Activated CD4-positive, CD25-positive, alpha-beta regulatory T cell treated with anti-CD3 and anti-CD28 coated beads, Interleukin-2, amount 50 U/mL, for 16 hours (primary cell): ENCODE data around the gene SGCD.
A peak's percentile ranks its signal among the peaks of the same experiment; 100 is the strongest.

ENCODE experiments used
- DNase-seq: peaks from one replicate; pipeline ENCODE4 v3.0.0-alpha.2; 2020; ENCODE audit warnings: low read depth, low spot score

SGCD gene

GRCh38 chr5:156401804-156402203 is 74.8 kb downstream of the SGCD start:
- no peak for DNase-seq

GRCh38 chr5:156402387-156402921 is 75.5 kb downstream of the SGCD start:
- peak; percentile 1 for DNase-seq

- no peak for DNase-seq
Observed at GRCh38 chr5:156405988-156406387, 79.0 kb downstream of the SGCD start.

DNA sequence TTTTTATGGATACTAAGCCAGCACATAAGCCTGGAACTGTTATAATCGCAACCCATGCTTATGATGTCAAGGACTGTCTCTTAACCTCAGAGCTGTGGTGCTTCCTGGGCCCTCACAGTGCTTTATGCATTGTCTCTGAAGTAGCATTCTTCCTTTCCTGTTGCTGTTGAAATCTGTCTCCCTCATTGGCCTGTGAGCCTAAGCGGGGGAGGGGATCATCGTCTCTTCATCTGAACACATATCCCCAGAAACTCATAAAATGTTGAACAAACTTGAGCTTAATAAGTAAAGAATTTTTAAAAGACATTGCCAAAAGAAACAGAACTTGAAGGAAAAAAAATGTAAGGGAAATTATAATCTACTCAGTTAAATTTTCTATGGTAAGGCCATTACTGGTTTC is 80.3 kb downstream of the SGCD start:
- DNase-seq: no peak

DNA sequence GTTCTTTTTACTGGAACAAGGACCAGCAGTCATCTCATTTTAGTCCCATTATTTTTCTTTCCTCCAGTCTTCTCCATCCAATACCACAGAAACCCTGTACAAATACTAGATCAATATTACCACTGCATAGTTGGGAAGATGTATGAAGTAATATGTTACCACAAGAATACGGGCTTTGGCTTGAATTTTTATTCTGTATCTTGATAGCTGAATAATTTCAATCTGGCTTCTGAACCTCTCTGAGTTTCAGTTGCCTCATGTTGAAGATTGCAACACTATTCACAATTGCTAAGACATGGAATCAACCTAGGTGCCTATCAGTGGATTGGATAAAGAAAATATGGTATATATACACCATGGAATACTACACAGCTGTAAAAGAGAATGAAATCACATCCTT is 82.9 kb downstream of the SGCD start:
- DNase-seq: no peak

GRCh38 chr5:156411185-156411613 is 84.2 kb downstream of the SGCD start:
- no peak for DNase-seq

GRCh38 chr5:156411957-156412356 is 85.0 kb downstream of the SGCD start:
- DNase-seq: no peak

GRCh38 chr5:156414391-156414790 is 87.4 kb downstream of the SGCD start:
- DNase-seq: no peak

DNA sequence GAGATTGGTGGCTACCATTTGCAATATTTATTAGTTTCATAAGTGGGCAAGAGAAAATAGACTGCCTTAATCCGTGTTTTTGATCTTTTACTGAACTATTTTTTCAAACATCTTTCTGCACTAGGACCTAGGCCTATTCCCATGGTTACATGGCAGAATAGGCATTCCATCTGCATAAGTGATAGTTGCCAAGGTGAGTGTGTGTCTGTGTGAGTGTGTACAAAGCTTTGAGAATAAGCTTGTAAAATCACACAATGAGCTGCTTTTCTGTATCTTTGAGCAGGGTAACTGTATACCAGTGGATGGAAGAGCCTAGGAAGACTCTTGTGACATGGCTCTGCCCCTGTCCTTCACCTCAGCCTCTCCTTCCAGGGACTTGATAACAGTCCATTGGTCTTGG is 92.7 kb downstream of the SGCD start:
- DNase-seq: no peak

GRCh38 chr5:156420665-156421064 is 93.7 kb downstream of the SGCD start:
- DNase-seq: no peak

DNA sequence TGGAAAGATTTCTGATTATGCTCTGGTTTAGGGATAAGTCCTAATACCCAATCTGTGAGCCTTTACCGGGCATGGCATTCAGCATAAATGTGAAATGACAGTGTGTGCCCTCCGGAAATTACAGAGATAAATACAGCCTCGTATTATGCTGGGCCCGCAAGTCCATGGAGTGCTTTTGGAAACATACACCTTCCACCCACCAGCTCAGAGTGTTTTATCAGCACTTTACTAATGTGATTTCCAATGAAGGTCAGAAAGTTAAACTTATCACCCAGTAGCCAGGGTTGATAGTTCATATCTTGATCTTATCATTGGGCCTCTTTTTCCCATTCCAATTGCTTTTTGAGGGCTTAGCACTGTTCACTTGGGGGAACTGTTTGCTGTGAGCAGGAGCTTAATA is 94.8 kb downstream of the SGCD start:
- DNase-seq: no peak

GRCh38 chr5:156423597-156423996 is 96.6 kb downstream of the SGCD start:
- no peak for DNase-seq

DNA sequence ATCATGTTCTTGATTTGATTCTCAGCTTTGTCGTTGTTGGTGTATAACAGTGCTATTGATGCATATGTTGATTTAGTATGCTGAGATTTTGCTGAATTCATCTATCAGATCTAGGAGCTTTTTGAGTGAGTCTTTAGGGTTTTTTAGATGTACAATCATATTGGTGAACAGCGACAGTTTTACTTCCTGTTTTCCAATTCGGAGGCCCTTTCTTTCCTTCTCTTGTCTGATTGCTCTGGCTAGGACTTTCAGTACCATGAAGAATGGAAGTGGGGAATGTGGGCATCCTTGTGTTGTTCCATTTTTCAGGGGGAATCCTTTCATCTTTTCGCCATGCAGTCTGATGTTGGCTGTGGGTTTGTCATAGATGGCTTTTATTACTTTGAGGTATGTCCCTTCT is 100.4 kb downstream of the SGCD start:
- no peak for DNase-seq

DNA sequence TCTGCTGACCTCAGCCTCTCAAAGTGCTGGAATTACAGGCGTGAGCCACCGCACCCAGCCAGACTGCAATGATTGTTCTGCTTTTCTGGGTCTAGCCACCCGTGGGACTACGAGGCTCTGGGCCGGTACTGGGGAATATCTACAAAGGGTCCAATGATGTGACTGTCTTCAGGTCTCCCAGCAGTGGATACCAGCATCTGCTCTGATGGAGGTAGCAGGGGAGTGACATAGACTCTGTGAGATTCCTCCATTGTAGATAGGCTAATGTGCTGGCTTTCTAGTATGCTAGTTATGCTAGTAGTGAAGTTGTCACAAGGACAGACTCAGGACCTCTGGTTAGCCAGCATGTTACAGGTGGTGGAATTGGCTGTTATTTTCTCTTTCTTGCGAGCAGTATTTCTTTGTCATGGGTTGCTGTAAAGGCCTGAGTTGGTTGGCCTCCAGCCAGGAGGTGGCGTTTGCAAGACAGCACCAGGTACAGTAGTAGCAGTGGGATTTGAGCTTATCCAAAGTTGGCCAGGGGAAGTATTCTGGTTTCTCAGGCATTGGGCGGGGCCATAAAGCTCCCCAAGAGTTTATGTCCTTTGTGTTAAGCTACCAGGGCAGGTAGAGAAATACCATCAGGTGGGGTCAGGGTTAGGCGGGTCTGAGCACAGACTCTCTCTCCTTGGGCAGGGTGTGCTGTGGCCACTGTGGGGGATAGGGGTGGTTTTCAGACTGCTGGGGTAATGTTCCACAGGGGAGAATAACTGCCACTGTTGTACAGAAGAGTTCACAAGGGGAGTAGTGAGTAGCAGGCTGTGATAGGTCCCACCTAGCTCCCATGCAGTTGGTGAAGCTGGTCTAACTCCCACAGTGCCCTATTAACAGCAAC is 105.2 kb downstream of the SGCD start:
- no peak for DNase-seq

GRCh38 chr5:156432830-156433105 is 105.8 kb downstream of the SGCD start:
- no peak for DNase-seq

GRCh38 chr5:156434471-156434870 is 107.5 kb downstream of the SGCD start:
- DNase-seq: no peak

- DNase-seq: no peak
Observed at GRCh38 chr5:156435101-156435500, 108.1 kb downstream of the SGCD start.

GRCh38 chr5:156438076-156438475 is 111.1 kb downstream of the SGCD start:
- no peak for DNase-seq

DNA sequence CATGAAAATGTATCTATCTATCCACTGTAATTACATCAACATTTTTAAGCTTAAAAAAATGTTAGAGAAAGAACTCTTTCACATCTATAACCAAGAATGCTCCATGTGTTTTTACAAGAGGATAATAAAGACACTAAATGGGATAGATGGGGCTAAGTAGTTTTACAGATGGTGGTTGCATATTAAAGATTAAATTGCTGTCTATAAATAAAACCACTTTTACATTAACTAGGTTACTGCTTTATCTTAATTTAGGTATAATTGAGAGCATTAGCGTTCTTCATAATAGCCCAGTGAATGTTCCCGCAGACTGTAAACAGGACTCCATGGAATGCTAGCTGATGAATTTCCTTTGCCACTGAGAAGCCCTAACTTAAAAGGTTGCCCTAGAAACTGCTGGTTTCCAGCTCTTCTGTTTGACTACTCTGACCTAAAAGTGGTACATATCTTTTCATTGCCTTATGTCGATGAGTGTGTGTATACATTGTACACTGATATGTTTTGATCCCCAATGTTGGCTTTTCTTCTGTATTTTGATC is 117.9 kb downstream of the SGCD start:
- DNase-seq: no peak

GRCh38 chr5:156446526-156446925 is 119.6 kb downstream of the SGCD start:
- no peak for DNase-seq

GRCh38 chr5:156450778-156451177 is 123.8 kb downstream of the SGCD start:
- DNase-seq: no peak

DNA sequence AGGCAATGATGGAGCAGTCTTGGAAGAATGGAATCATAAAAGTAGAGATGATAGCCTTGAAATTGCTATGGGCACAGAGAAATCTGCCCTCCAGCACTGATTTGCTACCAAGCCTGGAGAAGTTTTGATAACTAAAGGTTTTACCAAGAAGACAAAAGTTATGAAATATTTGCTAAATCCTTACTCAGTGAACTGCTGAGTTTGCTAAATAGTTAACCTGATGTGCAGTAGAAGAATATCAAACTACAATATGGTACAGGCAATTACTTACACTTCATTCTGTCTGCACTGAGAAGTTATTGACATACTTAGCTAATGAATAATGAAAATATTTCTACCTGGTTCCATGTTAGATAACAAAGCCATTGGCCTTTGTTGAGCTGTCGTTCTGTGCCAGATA is 124.5 kb downstream of the SGCD start:
- DNase-seq: no peak

DNA sequence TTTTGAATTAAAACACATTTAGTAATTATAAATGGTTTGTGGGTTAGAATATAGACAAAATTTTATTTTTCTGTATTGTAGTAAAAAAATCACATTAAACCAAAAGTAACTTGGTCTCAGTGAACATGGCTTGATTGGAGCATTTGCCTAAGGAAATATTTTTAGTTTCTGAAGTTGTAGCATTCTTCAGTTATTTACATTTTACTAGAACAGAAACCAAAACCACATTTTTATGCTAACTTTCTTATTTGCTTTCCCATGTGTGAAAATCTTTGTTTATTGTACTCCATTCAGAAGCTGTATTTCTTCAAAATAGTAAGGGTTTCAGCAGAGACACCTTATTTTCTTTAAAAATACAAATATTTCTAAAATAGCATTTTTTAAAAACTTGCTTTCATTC is 129.9 kb downstream of the SGCD start:
- no peak for DNase-seq
